ENCODE results near the gene GBX2.

DNA sequence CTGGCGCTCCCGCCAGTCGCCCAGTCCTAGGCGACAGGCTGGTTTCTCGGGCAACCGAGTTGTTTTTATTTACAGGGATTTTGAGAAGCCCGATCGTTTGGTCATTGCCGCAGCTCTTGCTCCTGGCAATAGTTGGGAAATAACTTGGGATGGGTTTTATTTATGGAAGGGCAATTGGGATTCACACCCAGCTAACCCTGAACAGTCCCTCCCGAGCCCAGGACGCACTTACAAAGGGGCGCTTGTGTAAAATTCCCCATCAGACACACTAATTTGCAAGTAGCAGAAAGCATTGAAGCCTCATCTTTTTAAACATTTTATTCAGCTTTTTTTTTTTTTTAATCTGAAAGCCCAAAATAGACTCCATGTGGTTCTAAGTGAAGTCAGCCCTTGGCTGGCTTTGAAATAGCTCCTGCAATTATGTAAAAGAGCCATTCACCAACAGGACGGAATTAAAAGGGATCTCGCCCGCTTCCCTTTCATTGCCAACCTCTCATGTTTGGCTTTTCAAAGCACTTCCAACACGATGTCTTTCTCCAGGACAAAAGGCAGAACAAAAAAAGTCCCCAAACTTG lies 3.6 kb upstream of the GBX2 start:
- no peak for TF ChIP-seq POLR2AphosphoS5 (IDR thresholded peaks at IDR 0.05; ENCODE audit: low read depth, low read length)
- no peak for TF ChIP-seq POLR2A (IDR thresholded peaks at IDR 0.05; ENCODE audit: low read depth, low read length)
- TF ChIP-seq TAF1 (IDR thresholded peaks at IDR 0.05; ENCODE audit: borderline replicate concordance, low read depth, low read length): no peak

All from GM12892 (cell line).